Midbrain (tissue), 1 donor: ENCODE measurements around the gene VPS35L.
A peak's percentile ranks its signal among the peaks of the same experiment; 100 is the strongest.
"Not testable (repeated sequence)": the region's sequence is repeated elsewhere in the genome, so short reads cannot be mapped to it uniquely, and the experiment has no call there.

Experiments
- DNase-seq: peaks from one replicate; lab custom pipeline; 2025; lab: John Stamatoyannopoulos, UW

VPS35L gene

GRCh38 chr16:19532601-19533000, 22.9 kb upstream of the VPS35L start:
- peak; percentile 61 for DNase-seq

DNA sequence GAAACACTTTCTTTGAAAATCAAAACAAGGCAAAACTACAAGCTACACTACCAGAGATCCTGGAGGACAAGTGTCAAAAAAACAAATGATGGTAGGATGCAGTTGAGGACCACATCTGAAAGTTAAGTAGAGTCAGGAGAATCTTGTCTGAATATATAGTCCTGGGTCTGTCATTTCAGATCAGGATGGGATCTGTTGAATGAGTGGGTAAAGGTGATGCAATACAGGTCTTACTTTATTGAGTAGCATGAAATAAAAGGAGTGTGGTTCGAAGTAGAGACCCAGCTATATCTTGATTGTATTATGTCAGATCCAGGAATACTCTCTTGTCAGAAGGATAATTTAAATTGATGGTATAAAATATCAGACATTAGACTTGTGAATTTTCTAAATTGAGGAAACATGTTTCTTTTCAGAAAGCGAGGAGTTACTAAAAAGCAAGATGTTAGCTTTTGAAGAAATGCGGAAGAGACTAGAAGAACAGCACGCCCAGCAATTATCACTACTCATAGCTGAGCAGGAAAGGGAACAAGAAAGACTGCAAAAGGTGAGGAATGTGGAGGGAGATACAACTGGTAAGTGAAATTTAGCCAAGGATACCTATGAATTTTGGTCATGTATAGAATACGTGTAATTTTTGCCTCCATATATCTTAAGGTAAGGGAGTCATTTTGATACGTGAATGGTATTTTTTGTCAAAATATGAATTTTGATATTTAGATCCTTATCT, 15.1 kb upstream of the VPS35L start:
- no peak for DNase-seq

- DNase-seq: no peak
These were observed 13.2 kb upstream of the VPS35L start for GRCh38 chr16:19542138-19542821.

- DNase-seq: not testable (repeated sequence)
These were observed 12.1 kb upstream of the VPS35L start for GRCh38 chr16:19543278-19543996.

GRCh38 chr16:19548144-19548543, 7.4 kb upstream of the VPS35L start:
- DNase-seq: no peak

DNA sequence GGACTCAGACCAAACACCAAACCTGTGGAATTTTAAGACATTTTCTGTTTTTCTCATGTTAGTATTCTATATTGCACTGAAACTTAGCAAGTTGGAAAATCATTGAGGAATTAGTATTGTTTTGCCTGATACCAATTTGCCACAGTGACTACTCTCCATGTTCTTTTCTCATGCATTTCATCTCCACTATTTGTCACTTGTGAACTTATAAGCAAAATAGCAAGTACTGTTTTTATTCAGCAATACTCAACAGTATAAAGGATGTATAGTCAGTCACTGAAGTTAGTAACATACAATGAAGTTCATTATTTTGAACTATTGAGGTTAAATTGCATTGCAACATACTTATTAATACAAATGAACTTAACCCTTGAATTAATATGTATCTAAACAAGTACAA, 5.8 kb upstream of the VPS35L start:
- no peak for DNase-seq

GRCh38 chr16:19555938-19556771, 652 bp downstream of the VPS35L start:
- no peak for DNase-seq

DNA sequence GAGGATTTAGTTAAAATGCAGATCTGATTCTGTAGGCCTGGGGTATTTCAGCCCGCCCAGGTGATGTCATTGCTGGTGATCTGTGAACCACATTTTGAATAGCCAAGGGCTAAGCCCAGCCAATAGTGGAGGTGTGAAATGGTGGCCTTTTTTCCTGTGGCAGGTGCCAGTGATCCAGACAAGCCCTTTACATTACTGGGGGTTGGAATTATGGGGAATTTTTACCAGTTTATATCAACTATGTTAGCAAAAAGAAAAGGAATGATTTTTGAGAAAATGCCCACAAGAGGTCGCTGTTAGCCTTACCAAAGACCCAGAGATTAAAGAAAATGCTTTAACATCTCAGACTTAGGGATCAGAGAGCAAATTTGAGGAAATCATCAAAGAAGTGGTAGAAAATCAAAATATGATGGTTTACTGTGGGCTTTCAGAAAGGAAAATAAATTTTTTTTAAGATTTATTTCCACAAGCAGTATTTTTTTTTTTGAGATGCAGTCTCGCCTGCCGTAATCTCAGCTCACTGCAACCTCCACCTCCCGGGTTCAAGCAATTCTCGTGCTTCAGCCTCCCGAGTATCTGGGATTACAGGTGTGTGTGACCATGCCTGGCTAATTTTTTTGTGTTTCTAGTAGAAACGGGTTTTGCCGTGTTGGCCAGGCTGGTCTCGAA, 3.9 kb downstream of the VPS35L start:
- DNase-seq: peak; percentile 80

DNA sequence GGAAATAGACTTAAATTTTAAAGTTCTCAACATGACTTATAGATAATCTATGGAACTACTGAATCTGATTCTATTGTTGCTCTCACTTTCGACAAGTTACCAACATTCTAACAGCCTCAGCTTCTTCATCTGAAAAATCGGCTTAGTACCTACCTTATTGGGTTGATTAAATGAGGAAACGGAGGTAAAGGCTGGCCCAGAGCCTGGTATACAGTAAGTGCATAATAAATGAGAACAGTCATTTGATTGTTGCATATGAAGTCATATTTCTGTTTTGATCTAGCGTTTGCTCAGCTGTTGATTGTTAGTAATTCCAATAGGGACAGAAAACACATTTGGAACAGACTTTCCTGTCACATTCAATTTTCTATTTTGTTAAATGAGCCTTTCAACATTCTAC, 4.6 kb downstream of the VPS35L start:
- no peak for DNase-seq

GRCh38 chr16:19563377-19563776, 7.9 kb downstream of the VPS35L start:
- no peak for DNase-seq

DNA sequence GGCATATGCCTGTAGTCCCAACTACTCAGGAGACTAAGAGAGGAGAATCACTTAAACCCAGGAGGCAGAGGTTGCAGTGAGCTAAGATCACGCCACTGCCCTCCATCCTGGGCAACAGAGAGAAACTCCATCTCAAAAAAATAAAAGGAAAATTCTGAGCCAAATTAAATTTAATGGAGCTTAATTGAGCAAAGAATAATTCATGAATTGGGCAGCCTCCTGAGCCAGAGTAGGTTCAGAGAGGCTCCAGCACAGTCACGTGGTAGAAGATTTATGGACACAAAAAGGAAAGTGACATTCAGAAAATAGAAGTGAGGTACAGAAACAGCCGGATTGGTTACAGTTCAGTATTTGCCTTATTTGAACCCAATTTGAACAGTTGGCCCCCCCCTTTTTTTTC, 10.9 kb downstream of the VPS35L start:
- no peak for DNase-seq

- no peak for DNase-seq
These were observed 12.1 kb downstream of the VPS35L start for GRCh38 chr16:19567560-19567959.

GRCh38 chr16:19573997-19574396, 18.5 kb downstream of the VPS35L start:
- DNase-seq: no peak

GRCh38 chr16:19574615-19575014, 19.1 kb downstream of the VPS35L start:
- DNase-seq: no peak

DNA sequence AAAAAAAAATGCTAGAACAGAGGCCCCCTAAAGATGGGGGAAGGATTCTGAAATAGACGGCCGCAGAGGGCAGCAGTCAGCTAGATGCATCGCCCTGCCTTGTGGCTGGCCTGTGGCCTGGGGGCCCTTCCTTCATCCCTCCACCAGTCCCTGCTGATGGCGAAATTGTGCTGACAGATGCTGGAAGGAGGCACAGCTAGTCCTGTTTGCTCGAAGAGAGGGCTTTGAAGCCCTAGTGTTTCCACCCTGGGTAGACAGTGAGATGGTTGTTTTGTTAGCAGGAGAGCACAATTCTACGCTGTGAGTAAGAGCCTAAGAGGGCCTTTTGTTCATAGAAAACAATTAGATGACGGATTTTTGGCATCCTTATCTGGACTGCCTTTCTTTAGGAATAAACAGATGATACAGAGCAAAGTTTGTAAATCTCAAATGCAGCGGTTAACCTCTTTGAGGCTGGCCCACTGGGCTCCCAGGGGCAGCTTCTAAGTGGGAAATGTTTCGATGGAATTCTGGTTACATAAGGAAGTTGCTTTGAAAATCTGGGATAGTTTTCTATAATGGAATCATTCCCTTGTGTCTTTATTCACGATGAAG, 23.0 kb downstream of the VPS35L start:
- DNase-seq: peak; percentile 91

DNA sequence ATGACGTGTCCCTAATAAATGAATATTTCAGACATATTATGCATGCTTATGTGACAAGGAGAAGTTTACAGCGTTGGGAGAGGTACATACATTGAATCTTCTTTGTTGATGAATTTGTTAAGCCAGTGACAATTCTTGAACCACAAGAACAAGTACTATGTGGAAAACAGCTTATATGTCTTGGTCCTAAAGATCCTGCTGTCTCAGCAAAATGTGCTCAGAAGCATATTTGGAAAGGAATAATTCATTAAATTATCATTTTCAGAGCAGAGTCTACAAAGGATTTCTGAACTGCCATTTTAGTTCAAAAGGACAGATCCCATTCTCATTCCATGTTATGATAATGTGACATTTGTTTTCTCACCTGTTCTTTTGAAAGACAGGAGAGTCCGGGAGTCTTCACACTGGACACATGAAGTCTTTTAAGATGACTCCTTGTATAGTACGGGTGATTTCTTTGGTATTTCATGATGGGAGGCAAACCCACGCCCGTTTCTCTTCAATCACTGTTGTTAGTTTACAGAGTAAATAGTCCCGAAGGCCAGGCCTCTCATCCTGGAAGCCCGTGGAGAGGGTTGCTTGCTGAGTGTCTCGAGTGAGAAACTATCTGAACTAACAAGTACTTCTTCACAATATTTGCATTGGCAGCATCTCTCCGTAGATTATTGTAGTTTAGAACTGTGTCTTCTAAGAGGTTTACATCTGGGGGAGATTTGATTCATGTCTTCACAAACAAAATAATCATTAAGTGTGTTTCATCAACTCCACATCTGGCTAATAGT, 26.7 kb downstream of the VPS35L start:
- no peak for DNase-seq

GRCh38 chr16:19583665-19584300, 28.3 kb downstream of the VPS35L start:
- peak; percentile 32 for DNase-seq

GRCh38 chr16:19588661-19589060, 33.2 kb downstream of the VPS35L start:
- DNase-seq: no peak

- no peak for DNase-seq
These were observed 33.6 kb downstream of the VPS35L start for GRCh38 chr16:19589106-19589505.

DNA sequence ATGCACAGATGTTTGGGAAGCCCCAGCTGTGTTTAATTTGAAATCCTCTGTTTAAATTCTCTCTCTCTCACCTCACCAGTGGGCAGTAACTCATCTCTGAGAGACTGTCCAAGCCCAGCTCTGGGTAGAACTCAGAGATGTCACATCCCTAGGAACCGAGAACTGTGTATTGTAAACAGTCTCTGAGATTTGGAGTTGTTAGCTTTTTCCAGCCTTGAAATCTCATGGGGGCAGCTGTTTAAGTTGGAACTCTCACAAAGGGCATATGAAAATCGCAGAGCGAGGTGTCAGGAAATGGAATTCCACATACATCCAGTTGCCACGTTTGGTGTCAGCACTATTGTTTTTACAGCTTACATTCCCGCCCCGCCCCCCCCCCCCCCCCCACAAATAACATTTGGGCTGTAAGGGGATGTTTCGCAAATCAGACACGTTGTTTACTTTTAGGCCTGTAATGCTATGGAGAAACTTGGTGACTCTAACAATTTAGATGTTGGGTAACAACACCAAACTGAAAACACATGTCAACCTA, 34.3 kb downstream of the VPS35L start:
- DNase-seq: no peak
